Vagina (tissue), 2 donors: Measurements from ENCODE around the gene ASH1L.

ENCODE experiments used
- CTCF ChIP-seq, 3 experiments: fragments of 450-650 bp in 2 of 3; fragments of 200-600 bp in 1 of 3; sonication (generic) in 1 of 3; IDR thresholded peaks; one replicate each; pipeline ENCODE4 v1.5.1; 2017 to 2019; ENCODE audit warnings: antibody characterized with exemption in 3 of 3, mild to moderate bottlenecking in 2 of 3, moderate library complexity in 2 of 3
- POLR2A ChIP-seq, 2 donors: fragments of 450-650 bp; IDR thresholded peaks; one replicate each; pipeline ENCODE4 v1.6.1; 2017; ENCODE audit warnings: antibody characterized with exemption in 2 of 2, mild to moderate bottlenecking in 2 of 2, moderate library complexity in 2 of 2

GRCh38 chr1:155437405-155437804 is 125.2 kb downstream of the ASH1L start:
- TF ChIP-seq CTCF (IDR thresholded peaks at IDR 0.05), result no peak
- no peak for TF ChIP-seq POLR2A (IDR thresholded peaks at IDR 0.05)
